SIG-M5 (cell line): ENCODE results near the gene CORO1C.
A peak's percentile ranks its signal among the peaks of the same experiment; 100 is the strongest.

Experiments used
- DNase-seq: peaks from one replicate; lab custom pipeline; 2025; lab: John Stamatoyannopoulos, UW

The CORO1C gene

DNA sequence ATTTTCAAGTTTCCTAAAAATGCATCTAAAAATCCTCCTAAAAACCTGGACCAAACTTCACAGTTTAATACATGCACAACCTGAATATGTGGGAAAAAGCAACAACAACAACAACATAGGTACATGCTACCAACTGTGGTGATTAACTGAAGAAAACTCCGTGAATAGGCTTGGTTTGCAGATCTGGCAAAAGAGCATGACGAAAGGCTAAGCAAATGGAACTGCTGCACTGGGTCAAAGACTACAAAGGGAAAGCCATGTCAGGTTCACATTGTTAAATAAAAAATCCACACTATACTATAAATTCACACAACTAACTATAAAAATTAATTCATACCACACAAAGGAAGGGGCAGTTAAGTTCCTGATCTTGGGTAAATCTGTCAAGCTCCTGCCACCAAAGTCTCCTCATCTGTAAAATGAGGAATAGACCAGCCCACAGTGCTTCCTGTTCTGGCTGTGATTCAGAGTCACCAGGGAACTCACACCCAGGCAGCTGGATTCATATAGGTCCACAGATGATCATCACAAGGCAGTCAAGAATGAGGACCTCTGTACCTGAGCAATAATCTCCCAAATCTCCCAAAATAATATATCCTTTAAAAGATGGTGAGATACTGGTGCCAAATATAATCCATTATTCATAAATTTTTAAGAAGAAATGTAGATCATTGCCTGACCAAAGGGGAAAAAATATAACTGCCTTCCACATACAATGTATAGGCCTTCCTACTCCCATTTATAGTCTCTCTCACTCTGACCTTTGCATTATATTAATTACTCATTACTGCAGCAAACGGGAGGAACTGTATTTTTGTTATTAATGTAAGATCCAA, 7.0 kb downstream of the CORO1C start:
- no peak for DNase-seq

- peak; percentile 53 for DNase-seq
Observed at GRCh38 chr12:108722992-108723766, 8.1 kb downstream of the CORO1C start.

GRCh38 chr12:108722463-108722862, 8.9 kb downstream of the CORO1C start:
- no peak for DNase-seq

GRCh38 chr12:108721824-108722223, 9.5 kb downstream of the CORO1C start:
- no peak for DNase-seq

DNA sequence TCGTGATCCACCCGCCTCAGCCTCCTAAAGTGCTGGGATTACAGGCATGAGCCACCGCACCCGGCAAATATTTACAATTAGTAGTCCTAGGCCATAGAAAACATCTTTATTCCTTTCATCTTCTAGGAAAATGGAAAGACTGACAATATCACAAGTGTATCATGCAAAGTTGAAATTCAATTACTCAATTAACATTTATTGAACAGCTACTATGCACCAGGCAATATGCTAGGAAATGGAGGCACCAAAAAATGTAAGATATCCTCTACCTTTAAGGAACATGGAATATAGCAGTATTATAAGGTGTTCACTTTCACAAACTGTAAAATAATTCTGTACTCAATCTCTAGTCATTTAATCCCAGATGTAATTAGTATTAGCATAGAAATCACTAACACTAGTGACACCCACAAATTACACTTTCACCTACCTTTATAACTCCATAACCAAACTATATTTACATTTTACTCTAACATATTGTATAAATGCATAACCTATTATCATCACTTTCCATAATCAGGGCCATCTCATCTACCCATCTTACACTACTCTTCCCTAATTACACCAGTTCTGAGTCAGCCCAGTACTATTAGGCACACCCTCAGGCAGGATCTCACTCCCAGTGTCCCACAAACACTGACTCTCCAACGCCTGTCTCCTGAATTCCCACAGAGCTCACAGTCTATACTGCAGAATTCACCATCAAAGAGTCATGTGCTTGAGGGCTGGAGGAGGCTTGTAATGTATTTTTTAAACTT, 10.4 kb downstream of the CORO1C start:
- no peak for DNase-seq

DNA sequence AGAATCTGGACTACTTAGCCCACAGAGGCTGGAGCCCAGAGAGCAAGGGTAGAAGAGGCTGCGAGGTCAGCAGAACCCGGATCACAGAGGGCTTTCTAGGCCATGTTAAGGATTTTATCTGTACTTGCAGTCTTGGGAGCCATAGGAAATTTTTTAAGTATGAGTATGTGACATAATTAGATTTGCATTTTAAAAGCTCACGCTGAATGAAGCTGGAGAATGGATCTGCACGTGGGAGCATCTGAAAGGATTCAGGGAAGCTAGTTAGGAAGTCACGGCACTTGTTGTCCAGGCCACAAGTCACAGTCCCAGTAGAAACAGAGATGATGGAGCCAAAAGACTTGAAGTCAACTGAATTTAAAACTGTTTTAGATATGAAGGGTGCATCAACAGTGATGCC, 14.1 kb downstream of the CORO1C start:
- DNase-seq: no peak

GRCh38 chr12:108714866-108715265, 16.5 kb downstream of the CORO1C start:
- no peak for DNase-seq

DNA sequence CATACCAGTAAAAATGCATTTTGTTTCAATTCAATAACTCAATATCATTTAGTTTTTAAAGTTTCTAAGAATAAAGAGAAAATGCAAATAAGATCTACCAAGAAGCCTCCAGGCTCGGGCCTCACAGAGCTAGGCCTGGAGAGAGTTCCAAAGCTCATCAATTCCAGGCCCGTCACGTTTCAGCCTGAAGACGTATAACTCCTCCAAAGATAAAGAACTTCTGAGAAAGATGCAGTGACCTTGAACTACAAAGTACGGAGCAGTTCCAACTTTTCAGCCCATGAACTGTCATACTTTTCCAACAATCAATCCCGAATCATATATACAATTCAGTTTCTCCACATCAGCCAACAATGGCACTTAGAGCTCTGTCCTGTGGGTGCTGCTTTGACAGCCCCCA, 17.8 kb downstream of the CORO1C start:
- no peak for DNase-seq

DNA sequence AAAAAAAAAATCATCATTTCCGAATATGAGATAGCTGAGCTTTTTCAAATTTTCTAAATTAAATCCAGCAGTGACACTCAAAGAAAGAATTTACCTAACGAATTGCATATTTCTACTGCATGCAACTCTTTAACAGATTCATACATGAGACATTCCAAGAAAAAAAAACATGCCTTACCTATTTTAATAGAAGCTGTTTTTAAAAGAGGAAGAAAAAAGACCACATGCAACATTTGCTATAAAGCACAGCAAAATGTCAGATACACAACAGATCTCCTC, 18.5 kb downstream of the CORO1C start:
- DNase-seq: no peak

DNA sequence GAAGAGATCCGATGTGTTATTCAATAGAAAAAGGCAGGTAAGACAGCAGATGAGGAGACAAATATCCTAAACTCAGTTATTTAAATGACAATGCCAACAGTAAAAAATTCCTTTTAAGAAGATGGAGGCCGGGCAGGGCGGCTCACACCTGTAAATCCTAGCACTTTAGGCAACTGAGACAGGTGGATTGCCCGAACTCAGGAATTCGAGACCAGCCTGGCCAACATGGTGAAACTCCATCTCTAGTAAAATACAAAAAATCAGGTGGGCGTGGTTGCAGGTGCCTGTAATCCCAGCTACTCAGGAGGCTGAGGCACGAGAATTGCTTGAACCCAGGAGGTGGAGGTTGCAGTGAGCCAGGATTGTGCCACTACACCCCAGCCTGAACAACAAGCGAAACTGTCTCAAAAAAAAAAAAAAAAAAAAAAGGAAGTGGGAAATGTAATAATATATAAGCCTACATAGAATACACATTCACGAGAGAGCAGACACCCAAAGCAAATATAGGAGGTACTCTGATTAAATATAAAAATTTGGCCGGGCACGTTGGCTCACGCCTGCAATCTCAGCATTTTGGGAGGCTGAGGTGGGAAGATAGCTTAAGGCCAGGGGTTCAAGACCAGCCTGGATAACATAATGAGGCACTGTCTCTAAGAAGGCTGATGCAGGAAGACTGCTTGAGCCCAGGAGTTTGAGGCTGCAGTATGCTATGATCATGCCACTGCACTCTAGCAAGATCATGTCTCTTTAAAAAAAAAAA, 19.0 kb downstream of the CORO1C start:
- peak; percentile 7 for DNase-seq

DNA sequence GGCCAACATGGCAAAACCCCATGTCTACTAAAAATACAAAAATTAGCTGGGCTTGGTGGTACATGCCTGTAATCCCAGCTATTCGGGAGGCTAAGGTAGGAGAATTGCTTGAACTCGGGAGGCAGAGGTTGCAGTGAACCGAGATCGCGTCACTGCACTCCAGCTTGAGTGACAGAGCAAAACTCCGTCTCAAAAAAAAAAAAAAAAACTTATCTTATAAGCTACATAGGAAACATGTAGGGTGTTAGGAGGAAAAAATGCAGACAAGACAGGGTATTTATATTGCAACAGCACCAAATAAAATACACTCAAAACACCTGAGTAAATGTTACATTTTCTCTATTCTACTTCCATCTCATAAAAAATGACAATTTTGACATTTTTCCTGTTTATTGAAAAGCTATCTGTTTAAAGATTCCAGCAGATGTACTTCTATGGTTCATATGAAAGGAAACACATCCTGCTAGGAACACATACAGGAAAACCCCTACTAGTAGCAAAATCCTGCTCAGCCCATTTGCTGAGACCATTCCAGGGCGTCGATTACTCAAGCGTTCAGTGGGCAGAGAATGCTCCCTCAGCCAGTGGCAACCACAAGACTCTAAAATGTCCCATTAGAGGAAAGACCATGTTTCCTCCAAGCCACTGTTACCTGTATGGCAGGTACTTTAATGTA, 19.7 kb downstream of the CORO1C start:
- no peak for DNase-seq

GRCh38 chr12:108709697-108710096, 21.6 kb downstream of the CORO1C start:
- DNase-seq: no peak

- no peak for DNase-seq
Observed at GRCh38 chr12:108704527-108704926, 26.8 kb downstream of the CORO1C start.

DNA sequence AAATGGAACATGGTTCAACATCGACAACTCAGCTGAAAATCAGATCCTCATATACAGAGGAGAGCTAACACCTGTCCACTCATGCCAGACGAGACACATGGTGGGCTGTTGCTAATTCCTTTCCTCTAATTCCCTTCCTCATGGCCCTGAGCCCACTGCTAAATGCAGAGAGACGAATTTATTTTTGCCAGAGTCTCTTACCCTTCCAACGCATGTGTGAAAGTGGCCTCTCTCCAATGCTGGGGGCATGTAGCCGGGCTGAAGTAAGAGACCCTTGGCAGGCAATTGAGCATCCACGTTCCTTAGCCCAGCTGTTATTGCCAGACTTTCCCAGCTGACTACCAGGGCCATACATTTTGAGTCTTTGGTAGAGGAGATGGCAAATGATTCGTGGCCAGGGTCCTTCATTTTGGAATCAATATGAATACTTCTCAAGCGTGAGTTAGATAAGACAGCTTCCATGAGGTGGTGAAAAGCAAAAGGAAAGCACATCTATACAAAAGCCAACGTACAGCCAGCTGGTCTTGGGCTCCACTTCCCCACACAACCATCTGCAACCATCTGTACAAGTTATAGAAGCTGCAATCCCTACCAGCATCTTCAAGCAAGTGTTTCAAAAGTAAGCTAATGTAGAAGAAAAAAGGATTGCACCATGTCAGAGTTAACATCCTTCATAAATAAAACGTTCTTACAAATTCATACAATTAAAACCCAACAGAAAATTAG, 28.6 kb downstream of the CORO1C start:
- no peak for DNase-seq

- no peak for DNase-seq
Observed at GRCh38 chr12:108701779-108702441, 29.4 kb downstream of the CORO1C start.

DNA sequence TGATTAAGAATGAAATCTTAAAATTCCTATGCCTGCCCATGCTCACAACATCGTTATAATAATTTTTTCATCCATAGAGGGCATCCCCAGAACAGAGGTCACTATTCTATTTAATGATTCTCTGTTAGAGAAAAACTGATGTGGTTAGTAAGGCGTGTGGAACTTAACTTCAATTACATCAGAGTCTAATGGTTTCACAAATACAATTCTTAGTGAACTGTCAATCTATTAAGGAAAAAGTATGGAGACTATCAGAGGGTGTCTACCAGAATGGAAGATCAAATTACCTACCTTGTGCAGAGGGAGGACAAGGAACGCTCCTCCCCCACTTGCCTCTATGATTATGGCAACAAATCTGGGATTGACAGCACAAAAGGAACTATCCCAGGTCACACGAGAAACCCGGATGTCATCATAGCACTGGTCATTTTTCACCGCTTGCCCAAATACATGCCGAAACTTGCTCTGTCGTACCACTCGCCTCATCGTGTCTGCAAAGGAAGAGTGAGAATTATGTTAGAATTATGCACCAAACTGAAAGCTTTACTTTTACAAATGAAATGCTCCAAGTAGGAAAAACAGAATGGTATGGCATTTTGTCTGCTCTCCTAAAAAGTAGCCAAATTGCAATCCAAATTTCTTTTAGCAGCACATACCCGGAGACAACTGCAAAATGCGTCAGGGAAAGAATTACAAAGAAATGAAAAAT, 30.3 kb downstream of the CORO1C start:
- no peak for DNase-seq

- DNase-seq: no peak
Observed at GRCh38 chr12:108699955-108700563, 31.3 kb downstream of the CORO1C start.

GRCh38 chr12:108697905-108698304, 33.4 kb downstream of the CORO1C start:
- no peak for DNase-seq

GRCh38 chr12:108696996-108697290, 34.4 kb downstream of the CORO1C start:
- no peak for DNase-seq
